GM18907 (cell line): Measurements from ENCODE around the gene CEP20.
"Not testable (repeated sequence)": the region's sequence is repeated elsewhere in the genome, so short reads cannot be mapped to it uniquely, and the experiment has no call there.

Experiments used
- ATAC-seq: cut with Tn5 transposase; IDR thresholded peaks from one replicate; pipeline ENCODE4 v1.9.1; 2021; ENCODE audit warnings: mild to moderate bottlenecking, moderate library complexity; ENCODE audit not compliant: unreplicated experiment

CEP20 gene

GRCh38 chr16:15858921-15859668, 29.3 kb downstream of the CEP20 start:
- ATAC-seq = no peak

- ATAC-seq = no peak
Measured at GRCh38 chr16:15857724-15858560, 30.5 kb downstream of the CEP20 start.

- no peak for ATAC-seq
Measured at GRCh38 chr16:15856901-15857698, 31.3 kb downstream of the CEP20 start, which contains the start of gene MYH11. Gene MYH11 (minus strand): TSS chr16:15857028. CDS start chr16:15838252, 18,776 bp downstream.

- ATAC-seq = peak; percentile 12
Measured at GRCh38 chr16:15856182-15856581, 32.2 kb downstream of the CEP20 start.

- peak; percentile 73 for ATAC-seq
Measured at GRCh38 chr16:15855704-15856003, 32.7 kb downstream of the CEP20 start.

- ATAC-seq = no peak
Measured at GRCh38 chr16:15854906-15855703, 33.3 kb downstream of the CEP20 start.

GRCh38 chr16:15854061-15854460, 34.3 kb downstream of the CEP20 start:
- no peak for ATAC-seq

- ATAC-seq = no peak
Measured at GRCh38 chr16:15853021-15853420, 35.4 kb downstream of the CEP20 start.

GRCh38 chr16:15850555-15850954, 37.8 kb downstream of the CEP20 start:
- not testable (repeated sequence) for ATAC-seq

- ATAC-seq = no peak
Measured at GRCh38 chr16:15849209-15849981, 39.0 kb downstream of the CEP20 start.

- ATAC-seq = no peak
Measured at GRCh38 chr16:15847611-15848175, 40.7 kb downstream of the CEP20 start.

- no peak for ATAC-seq
Measured at GRCh38 chr16:15846510-15846909, 41.9 kb downstream of the CEP20 start.

- no peak for ATAC-seq
Measured at GRCh38 chr16:15843635-15844279, 44.6 kb downstream of the CEP20 start.

GRCh38 chr16:15839204-15839603, 49.2 kb downstream of the CEP20 start:
- ATAC-seq = not testable (repeated sequence)

GRCh38 chr16:15837761-15838160, 50.6 kb downstream of the CEP20 start:
- ATAC-seq = no peak

GRCh38 chr16:15836965-15837611, 51.3 kb downstream of the CEP20 start:
- ATAC-seq = no peak

- ATAC-seq = no peak
Measured at GRCh38 chr16:15836074-15836473, 52.3 kb downstream of the CEP20 start.

GRCh38 chr16:15835136-15835878, 53.1 kb downstream of the CEP20 start:
- no peak for ATAC-seq
